ENCODE measurements around the gene KRTAP3-1.
A peak's percentile ranks its signal among the peaks of the same experiment; 100 is the strongest.

The KRTAP3-1 gene

GRCh38 chr17:40974366-40974765 is 34.6 kb downstream of the KRTAP3-1 start:
- DNase-seq, result no peak

DNA sequence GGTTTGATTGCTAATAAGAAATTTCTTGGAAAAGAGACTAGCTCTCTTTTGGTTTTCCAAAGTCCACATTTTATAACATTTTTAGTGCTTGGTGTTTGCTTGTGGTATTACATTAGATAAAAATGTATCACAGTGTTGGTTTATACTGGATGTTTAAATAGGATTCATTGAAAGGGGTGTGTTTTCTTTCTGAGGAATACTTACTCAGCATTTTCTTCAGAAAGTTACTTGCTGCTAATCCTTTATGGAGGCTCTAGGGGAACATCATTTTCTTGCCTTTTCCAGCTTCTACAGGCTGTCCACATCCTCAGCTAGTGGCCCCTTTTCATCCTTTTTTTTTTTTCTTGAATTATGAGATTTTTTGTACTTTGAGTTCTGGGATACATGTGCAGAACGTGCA is 41.3 kb downstream of the KRTAP3-1 start:
- DNase-seq, result no peak

- no peak for DNase-seq
These were observed 42.1 kb downstream of the KRTAP3-1 start, which contains the start of gene KRT39 for GRCh38 chr17:40966848-40967247. TSS of gene KRT39 (minus strand) at chr17:40966948. CDS start at chr17:40966856, 92 bp downstream.

DNA sequence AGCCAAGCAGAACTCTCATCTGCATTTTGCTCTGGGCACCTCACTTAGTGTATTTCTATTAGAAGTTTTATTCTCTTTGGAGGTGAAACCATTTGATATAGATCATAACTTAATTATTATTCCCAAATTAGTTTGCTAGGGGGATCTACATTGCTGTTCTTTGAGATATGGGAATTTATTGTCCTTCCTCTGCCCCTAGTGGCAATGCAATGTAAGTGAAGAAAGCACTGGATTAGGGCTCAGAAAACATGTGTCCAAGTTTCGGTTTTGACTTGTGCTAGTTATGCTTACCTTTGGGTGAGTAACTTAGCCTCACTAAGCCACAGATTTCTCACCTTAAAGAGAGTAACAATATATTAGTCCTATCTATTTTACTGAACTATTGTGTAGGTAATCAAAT is 45.1 kb downstream of the KRTAP3-1 start:
- peak; percentile 45 for DNase-seq

DNA sequence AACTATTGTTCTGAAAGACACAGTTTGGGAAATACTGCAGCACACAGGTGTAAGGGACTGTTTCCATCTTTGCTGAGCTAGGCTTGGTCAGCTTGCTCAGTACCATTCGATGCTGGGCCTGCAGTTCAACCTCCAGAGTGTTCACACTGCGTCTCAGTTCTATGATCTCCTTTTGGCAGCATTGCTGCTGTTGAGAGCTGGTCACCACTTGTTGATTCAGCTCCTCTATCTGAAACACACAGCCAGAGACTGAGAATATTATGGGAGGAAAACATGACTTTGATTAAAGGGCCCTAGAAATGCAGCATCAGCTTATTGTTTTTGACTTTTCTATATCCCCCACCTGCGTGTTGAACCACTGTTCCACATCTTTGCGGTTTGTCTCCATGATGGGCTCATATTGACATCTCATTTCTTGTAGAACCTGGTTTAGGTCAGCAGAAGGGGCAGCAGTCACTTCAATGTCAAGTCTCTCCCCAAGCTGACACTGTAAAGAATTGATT is 46.8 kb downstream of the KRTAP3-1 start:
- DNase-seq, result no peak

GRCh38 chr17:40961591-40961990 is 47.3 kb downstream of the KRTAP3-1 start:
- no peak for DNase-seq

GRCh38 chr17:40960144-40960543 is 48.8 kb downstream of the KRTAP3-1 start:
- no peak for DNase-seq
